Type B pancreatic cell (in vitro differentiated cells): ENCODE data around the gene NACAD. TPM values are rescaled to one million over a fixed set of nuclear protein-coding genes. Genes with fewer than 3 reads are reported as not detected.

Experiments
- DNase-seq: peaks from one replicate; pipeline ENCODE4 v3.0.0; 2021; ENCODE audit warnings: mixed read lengths; ENCODE audit not compliant: unreplicated experiment; ENCODE audit errors: extremely low spot score
- H3K27ac Mint-ChIP-seq: 2 replicates; pipeline ENCODE4 v1.8.0; 2021; ENCODE audit warnings: mild to moderate bottlenecking, mixed read lengths
- H3K27me3 Mint-ChIP-seq: 2 replicates; pipeline ENCODE4 v1.8.0; 2021; ENCODE audit warnings: mixed read lengths
- H3K36me3 Mint-ChIP-seq: 2 replicates; pipeline ENCODE4 v1.8.0; 2021; ENCODE audit warnings: mixed read lengths
- H3K4me1 Mint-ChIP-seq: one replicate; pipeline ENCODE4 v1.8.0; 2021; ENCODE audit warnings: mixed read lengths; ENCODE audit not compliant: unreplicated experiment
- H3K4me3 Mint-ChIP-seq: 2 replicates; pipeline ENCODE4 v1.8.0; 2021; ENCODE audit warnings: mild to moderate bottlenecking, mixed read lengths
- H3K9me3 Mint-ChIP-seq: 2 replicates; pipeline ENCODE4 v1.8.0; 2021; ENCODE audit warnings: mixed read lengths
- total RNA-seq: library from RNA; stranded (reverse); gene quantifications from 2 replicates; pipeline ENCODE4 v1.2.1, GENCODE V29; 2021; ENCODE audit warnings: low replicate concordance
- TF ChIP-seq, protein P1 (sequence below): fragments of 200-600 bp; sonication (generic); conservative IDR thresholded peaks from 2 replicates; pipeline ENCODE4 v1.5.0; 2021; ENCODE audit warnings: antibody characterized with exemption, mild to moderate bottlenecking

NACAD gene
- total RNA-seq, 1 donor from 2014 or later: 12.5 TPM

DNA sequence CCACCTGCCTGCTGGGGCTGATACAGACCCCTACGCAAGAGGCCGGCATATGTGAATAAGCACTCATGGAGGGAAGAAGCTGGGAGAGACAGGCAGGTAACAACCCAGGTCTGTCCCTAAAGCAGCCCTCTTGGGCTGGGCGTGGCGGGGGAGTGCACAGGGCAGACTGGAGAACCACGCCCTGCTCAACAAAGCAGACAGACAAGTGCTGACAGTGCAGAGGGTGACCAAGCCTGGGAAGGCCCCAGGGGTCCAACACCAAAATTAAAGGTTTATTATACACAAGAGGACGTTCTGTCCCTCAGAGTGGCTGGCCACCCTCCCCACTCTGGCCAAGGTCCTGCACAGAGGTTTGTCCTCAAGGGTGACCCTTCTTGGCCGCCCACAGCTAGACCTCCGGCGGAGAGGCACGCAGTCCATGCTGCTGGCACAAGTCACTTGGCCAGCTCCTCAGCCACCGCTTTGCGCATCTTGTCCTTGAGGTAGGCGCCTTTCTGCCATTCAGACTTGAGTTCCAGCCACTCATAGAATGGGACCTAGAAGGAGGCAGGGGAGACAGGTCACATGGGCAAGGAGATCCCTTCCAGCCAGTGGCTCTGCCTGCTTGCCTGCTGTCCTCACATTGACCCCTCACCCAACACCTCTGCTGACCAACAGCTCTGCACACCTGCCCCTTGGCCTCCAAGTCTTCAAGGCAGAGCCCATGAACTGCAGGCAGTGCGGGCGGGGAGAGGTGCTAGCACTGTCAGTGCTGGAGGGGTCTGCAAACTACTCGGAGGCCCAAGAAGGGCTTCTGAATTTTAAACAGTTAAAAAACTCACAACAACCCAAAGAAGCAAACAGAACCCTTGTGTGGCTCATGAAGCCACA, 11.4 kb upstream of the NACAD start:
- Mint-ChIP-seq H3K27me3 (no peaks in the 10 kb centered on the region), H3K4me3 (no peak overlapping the region), H3K9me3 (no peaks in the 10 kb centered on the region), H3K4me1 (no peaks in the 10 kb centered on the region), H3K27ac (no peak overlapping the region), H3K36me3 (peaks cover 5% of the 10 kb centered on the region)
- TF ChIP-seq, protein P1, sequence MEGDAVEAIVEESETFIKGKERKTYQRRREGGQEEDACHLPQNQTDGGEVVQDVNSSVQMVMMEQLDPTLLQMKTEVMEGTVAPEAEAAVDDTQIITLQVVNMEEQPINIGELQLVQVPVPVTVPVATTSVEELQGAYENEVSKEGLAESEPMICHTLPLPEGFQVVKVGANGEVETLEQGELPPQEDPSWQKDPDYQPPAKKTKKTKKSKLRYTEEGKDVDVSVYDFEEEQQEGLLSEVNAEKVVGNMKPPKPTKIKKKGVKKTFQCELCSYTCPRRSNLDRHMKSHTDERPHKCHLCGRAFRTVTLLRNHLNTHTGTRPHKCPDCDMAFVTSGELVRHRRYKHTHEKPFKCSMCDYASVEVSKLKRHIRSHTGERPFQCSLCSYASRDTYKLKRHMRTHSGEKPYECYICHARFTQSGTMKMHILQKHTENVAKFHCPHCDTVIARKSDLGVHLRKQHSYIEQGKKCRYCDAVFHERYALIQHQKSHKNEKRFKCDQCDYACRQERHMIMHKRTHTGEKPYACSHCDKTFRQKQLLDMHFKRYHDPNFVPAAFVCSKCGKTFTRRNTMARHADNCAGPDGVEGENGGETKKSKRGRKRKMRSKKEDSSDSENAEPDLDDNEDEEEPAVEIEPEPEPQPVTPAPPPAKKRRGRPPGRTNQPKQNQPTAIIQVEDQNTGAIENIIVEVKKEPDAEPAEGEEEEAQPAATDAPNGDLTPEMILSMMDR: no peak
- DNase-seq: no peak

DNA sequence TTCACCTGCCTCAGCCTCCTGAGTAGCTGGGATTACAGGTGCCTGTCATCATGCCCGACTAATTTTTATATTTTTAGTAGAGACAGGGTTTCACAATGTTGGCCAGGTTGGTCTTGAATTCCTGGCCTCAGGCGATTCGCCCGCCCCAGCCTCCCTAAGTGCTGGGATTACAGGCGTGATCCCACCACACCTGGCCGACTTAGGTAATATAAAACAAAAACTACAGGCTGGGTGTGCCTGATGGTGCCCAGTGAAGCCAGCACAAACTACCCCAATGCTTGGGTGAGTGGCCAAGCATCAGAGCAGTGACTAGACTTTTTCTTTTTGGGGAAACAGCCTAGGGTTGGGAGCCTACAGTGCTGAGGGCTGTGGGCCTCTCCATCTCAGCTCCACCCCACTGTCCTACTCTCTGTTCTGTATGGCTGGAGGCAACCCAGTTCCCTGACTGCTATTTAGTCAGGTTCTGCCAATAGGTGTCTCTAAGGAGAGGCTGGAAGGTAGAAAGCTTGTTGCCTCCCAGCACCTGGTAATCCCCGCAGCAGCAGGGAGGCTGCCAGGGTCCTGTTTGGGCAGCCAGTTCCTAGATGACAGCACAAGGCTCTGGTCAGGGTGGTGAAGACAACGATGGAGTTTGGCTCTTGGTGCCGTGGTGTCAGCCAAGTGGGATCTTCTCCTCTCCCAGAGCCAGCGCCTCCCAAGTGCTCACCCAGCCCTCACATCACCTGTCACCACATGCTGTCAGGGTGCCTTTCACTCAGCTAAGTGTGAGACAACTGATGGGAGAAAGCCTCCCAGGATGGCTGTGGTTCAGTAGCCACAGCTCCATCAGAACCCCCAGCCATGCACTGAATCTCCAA, 10.4 kb upstream of the NACAD start:
- TF ChIP-seq, protein P1: no peak
- peaks cover 5% of the 10 kb centered on the region for H3K36me3 Mint-ChIP-seq
- H3K4me1 Mint-ChIP-seq: no peaks in the 10 kb centered on the region
- H3K4me3 Mint-ChIP-seq: no peak overlapping the region
- H3K27me3 Mint-ChIP-seq: no peaks in the 10 kb centered on the region
- DNase-seq: no peak
- no peaks in the 10 kb centered on the region for H3K9me3 Mint-ChIP-seq
- no peak overlapping the region for H3K27ac Mint-ChIP-seq

DNA sequence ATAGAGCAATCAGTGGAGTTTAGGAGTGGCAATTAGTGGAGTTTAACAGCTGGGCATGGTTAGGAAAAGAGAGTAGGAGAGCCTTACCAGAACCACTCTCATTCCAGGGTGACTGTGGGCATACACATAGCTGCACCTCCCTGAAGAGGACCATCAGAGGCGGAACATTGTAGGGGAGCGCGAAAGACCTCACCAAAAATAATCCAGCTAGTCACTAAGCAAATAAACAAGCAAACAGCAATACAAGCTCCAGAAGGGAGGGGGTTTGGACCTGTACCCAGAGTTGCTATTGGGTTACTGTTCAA, 4.1 kb upstream of the NACAD start:
- Mint-ChIP-seq H3K4me3 (no peak overlapping the region), H3K27ac (no peak overlapping the region), H3K9me3 (no peaks in the 10 kb centered on the region), H3K27me3 (peaks cover 9% of the 10 kb centered on the region), H3K36me3 (no peaks in the 10 kb centered on the region), H3K4me1 (no peaks in the 10 kb centered on the region)
- TF ChIP-seq, protein P1: no peak
- no peak for DNase-seq

DNA sequence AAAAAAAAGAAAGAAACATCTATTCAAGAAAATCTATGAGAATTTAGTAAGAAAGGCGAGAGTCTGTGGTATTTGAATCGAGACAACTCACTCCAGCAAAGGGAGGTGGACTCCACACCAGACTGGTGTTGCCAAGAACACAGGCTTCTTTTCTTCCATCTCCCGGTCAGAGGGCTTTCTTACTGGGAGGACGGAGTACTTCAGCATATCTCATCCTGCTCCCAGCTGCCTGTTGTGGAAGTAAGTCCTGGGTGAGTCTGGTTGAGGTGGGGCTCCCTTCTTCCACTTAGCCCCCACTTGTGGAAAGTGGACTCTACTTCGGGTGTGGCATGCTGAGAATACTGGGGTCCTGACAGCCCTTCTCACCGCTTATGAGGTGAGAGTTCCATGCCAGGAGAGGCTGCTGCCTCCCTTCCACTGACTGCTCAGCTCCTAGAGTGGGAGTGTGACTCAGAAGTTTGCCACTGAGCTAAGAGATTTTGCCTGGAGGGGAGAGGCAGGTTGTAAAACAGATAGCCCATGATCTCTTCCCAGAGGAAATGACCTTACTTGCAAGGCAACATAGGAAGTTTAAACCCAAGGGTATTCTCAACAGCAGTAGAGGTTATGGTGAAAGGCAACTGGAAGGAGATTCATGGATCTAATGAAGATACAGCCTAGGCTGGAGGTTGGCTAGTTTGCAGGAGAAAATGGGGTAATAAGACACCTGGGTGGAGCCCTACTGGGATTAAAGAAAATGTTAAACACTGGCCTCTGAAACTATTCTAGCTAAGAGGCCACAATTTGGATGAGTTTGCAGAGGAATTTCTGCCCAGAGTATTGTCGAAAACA, 3.5 kb upstream of the NACAD start:
- no peaks in the 10 kb centered on the region for H3K4me1 Mint-ChIP-seq
- H3K9me3 Mint-ChIP-seq: no peaks in the 10 kb centered on the region
- H3K36me3 Mint-ChIP-seq: no peaks in the 10 kb centered on the region
- H3K27me3 Mint-ChIP-seq: peaks cover 9% of the 10 kb centered on the region
- no peak overlapping the region for H3K4me3 Mint-ChIP-seq
- no peak overlapping the region for H3K27ac Mint-ChIP-seq
- DNase-seq: no peak
- TF ChIP-seq, protein P1: no peak

DNA sequence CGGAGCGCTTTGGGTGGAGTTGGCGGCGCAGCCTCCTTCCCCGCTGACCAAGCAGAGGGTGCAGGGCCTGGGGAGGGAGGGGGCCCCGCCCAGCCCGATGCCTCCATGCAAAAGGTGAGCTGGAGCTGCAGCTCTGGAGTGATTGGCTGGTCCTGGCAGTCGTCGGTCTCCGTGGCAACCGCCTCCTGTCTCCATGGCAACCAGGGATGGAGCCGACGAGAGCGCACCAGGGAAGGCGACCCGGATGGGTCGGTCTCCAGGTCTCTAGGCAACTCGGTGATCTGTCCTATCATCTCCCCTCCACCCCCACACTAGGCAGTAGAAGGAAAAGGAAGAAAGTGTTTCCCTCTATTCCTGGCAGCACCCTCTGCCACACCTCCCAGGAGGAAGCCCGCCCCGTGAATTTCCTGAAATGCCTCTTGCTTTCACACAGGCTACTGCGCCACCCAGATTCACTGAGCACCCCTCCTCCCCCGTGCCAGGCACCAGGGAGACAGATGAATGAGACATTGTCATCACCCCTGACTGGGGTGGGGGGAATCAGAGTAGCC, 647 bp upstream of the NACAD start:
- TF ChIP-seq, protein P1: no peak
- H3K27ac Mint-ChIP-seq: no peak overlapping the region
- H3K27me3 Mint-ChIP-seq: peaks cover 9% of the 10 kb centered on the region
- H3K36me3 Mint-ChIP-seq: no peaks in the 10 kb centered on the region
- H3K4me1 Mint-ChIP-seq: no peaks in the 10 kb centered on the region
- DNase-seq: no peak
- peak overlapping the region; percentile 85 for H3K4me3 Mint-ChIP-seq
- H3K9me3 Mint-ChIP-seq: no peaks in the 10 kb centered on the region
